ELF-1 (cell line): Measurements from ENCODE around the gene FAT2.
"Not testable (repeated sequence)": the region's sequence is repeated elsewhere in the genome, so short reads cannot be mapped to it uniquely, and the experiment has no call there.

Experiments
- DNase-seq: peaks from one replicate; pipeline ENCODE4 v3.0.0-alpha.2; 2016; ENCODE audit warnings: low read depth, low spot score

FAT2 gene

DNA sequence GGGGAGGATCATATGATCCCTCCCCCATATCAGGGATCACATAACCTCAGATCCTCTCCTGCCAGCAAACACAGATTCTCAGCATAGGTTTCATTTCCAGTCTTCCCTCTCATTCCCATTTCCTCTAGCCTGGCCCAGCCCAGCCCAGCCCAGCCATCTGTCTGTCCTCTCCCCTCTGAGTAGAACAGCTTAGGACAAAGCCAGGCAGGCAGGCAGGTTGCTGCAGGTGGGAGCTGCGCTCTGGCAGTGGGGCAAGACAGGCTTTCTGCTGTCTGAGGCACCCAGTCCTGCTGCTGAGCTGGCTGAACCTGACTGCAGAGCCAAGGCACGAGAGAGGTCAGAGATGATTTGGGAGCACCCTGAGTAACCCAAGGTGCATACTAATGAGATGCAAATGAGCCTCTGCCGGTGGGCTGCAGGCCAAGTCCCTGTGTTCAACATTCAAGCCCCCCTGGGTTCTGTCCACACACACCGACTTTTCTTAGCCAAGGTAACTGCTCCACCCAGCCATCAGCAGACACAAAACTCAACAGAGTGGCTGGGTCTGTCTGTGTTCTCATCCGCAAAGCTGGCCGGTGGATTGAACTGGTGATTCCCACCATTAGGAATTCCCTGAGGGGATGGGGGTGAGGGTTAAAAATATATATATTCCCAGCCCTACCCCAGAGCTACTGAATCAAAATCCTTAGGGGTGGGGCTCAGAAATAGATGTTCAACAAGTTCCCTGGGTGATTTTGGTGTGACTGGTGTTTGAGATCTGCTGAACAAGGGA, 9.1 kb downstream of the FAT2 start:
- DNase-seq = peak; percentile 51

DNA sequence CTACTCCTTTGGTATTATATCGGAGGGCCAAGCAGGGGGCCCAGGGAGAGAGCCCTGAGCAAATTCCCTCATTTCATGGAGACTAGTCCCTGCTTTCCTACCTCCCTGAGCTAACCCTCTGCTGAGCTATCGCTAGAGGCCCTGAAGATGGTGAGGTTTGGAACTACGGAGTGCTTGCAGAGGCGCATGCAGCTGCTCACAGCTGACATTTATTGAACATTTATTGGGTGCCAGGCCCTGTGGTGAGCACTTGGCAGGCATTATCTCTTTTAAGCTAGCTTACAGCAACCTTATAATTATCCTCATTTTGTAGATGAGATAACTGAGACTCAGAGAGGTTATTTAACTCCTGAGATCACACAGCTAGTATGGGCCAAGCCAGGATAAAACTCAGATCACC, 9.8 kb downstream of the FAT2 start:
- no peak for DNase-seq

DNA sequence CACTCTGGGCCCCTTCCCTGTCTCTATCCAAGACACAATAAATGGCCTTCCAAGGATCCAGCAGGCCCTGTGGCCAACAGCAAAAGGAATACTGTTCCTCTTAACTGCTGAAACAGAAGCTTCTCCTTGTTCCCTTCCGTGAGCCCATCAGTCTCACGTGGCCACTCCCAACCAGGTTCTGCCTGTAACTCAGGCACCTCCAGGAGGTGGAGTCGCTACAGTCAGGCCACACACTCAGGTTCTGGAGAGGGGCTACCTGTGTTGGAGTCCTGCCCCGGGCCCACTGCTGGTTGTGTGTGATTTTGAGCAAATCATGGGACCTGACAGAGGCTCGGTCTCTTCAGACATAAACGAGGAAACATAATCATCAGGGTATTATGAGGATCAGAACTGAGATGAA, 10.3 kb downstream of the FAT2 start:
- DNase-seq = no peak

DNA sequence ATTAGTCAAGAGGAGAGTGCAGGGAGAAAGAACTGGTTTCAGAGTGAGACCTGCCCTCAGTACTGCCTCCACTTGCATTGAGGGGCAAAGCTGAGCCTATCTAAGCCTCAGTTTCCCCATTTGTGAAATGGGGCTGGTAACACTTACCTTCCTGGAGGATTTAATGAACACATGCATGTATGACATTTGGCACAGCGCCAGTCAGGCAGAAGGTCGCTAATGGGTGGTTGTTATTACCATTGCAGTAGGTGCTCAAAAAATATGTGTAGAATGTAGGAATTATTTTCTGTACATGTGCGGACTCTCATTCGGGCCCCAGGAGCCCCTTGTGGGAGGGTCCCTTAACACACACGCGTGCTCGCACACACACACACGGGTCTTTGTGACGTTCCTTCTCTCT, 10.9 kb downstream of the FAT2 start:
- no peak for DNase-seq

DNA sequence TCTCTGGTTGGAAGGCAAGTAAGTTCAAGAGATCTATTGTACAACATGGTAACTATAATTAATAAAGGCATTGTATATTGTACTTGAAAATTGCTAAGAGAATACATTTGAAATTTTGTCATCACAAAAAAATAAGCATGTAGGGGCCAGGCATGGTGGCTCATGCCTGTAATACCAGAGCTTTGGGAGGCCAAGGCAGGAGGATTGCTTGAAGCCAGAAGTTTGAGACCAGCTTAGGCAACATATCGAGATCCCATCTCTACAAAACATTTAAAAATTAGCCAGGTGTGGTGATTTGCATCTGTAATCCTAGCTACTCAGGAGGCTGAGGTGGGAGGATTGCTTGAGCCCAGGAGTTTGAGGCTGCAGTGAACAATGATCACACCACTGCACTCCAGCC, 12.0 kb downstream of the FAT2 start:
- DNase-seq = not testable (repeated sequence)

DNA sequence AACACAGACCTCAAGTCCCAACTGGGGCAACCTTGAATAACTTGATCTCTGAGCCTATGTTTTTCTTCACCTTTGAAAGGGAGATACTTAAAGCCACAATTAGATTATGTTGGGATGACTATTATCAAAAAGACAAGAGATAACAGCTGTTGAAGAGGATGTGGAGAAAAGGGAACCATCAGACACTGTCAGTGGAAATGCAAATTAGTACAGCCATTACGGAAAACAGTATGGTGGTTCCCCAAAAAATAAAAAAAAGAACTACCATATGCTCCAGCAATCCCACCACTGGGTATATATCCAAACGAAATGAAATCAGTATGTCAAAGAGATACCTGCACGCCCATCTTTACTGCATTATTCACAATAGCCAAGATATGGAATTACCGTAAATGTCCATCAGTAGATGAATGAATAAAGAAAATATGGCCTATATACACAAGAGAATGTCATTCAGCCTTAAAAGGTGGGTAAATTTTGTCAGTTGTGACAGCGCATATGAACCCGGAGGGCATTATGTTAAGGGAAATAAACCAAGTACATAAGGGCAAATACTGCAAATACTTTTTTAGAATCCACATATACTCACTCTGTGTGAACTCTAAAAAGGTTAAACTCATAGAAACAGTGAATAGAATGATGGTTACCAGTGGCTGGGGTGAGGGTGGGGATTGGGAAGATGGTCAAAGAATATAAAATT, 12.7 kb downstream of the FAT2 start:
- DNase-seq = no peak

DNA sequence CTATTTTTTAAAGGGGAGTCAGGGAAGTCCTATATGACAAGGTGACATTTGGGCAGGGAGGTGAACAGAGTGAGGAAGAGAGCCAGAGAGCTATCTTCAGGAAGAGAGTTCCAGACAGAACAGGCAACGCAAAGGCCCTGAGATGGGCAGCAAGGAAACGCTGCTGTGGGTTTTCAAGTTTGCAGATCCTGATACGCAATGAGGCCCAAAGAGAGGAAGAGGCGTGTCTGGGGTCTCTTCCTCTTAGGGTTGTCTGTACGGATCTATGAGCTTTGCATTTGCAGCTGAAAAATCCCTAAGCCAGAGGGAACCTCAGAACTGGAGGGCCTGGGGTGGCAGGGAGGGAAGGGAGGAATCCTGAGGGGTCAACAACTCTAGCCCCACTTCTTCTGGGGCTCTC, 13.6 kb downstream of the FAT2 start:
- DNase-seq = no peak

DNA sequence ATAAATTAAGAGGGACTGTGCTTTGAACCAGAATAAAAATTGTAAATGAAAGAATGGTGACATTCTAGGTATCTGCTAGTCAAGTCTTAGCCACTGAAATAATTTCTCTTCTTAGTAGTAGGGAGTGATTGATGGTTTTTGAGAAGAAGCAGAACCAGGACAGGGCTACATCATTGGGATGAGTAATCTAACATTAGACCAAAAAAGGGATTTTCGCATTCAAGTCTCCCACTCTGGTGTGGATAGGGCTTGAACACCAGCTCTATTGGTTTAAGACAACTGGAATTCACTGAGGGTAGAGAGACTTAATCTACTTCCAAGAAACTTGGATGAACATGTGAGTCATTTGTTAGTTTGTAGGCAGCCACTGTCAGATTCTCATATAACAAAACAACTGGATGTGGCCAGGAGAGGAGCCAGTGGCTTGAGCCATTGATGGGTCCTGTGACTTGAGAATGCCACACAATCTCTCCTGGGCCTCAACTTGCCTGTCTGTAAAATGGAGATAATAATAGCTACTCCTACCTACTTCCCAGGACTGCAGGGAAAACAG, 16.6 kb downstream of the FAT2 start:
- no peak for DNase-seq

DNA sequence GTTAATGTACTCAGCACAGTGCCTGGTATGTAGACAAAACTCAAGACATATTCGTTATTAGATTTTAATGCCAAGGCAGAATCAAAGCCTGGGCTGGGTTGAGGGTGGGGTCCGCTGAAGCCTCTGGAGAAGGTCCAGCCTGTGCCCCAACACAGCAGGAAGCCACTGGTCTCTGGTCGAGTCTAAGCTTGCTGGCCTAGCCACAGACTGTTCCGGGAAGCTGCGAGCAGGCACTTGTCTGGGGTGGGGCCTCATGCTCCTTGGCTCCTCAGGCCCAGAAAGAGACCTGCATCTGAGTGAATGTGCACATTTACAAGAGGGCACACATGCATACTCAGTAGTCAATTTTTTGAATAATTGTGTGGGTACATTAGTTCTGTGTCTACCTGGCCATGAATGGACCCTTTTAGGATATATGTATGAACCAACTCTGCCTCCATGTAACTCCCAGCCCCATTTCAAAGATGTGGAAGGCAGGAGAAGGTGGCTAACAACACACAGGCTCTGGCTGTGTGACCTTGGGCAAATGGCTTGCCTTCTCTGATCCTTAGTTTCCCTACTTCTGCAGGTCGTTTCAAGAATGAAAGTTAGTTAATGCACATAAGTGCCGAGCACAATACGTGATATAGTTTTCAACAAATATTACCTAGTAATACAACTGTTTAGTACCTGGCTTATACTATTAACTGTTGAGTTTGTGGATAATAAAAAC, 18.3 kb downstream of the FAT2 start:
- DNase-seq = no peak

DNA sequence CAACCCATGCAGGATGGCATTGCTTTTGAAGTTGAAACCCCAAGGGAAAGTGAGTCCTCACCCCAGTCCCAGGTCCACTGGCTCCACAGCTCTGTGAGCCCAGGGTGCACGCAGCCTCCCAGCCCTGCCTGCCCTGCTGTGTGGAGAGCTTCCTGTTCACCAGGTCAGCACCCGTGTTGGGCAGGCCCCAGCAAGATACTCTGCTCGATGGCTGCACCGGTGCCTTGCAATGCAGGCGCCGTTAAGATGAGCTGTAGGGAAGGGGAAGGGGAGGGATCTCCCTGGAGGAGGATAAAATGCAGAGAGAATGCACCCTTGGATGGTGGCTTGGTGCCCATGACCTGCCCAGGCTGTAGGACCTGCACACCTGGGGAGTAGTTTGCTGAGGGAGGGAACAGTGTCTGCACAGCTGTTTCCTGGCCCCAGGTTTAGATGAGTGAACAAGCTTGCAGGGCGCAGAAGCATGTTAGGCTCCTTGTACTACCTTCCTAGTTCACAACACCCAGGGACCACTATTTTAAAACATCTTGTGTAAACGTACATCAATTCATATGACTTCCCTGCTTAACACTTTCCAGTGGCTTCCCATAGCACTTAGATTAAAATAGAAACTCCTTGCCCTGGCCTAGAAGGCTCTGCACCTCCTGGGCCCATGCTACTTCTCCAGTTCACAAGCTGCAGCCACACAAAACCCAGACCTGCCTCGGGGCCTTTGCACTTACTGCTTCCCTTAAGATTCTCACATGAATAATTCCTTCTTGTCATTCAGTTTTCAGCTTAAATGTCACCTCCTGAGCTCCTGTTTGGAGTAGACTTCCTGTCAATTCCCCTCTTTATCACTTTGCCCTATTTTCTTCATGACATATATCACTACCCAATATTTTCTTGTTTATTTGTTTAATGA, 19.6 kb downstream of the FAT2 start:
- DNase-seq = peak; percentile 18

DNA sequence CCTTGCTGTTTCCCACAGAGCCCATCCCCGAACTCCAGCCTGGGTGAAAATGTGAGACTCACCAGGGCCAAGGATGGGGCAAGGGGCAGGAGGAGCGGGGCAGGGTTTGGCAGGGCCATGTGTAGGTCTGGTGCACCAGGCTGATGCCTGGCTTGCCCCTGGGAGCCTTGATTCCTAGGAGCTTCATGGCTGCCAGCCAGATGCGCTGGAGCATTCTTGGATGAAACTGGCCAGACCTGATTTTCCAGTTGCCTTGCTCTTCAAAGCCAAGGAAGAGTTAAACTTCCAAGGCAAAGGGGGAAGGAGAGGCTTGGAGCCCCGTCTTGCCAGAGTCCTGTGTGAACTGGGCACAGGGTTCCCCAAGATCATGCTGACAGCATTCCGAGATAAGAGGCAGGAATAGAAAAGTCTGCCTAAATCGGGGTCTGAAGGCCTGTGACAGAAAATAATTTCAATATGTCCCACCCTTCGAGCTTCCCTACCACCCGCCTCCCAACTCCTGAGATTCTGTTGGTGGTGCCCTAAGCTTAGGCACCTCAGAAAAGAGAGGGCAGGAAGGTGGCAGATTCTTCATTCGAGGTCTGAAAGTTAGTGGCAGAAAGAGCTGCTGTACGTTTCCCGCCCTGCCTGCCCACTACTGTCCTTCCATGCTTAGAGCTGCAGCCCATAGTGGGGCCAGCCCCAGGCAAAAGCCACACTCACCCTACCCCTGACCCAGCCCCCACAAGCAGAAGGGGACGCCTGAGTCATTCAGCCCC, 20.4 kb downstream of the FAT2 start:
- DNase-seq = peak; percentile 81

DNA sequence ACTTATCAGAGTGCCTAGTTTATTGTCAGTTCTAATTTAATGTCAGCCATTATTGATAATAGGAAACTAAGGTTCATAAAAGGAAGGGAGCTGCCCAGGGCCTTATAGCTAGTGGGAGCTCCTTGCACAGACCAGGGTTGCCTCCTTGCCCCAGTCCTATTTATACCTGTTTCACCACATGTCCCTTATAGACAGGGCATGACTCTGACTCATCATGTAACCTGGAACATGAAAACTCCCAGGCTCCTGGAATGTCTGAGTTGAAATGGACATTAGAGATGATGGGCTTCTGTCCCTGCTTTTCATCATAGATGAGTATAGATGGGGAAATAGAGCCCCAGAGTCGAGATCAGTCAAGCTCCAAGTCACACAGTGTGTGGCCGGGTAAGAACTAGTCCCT, 21.1 kb downstream of the FAT2 start:
- no peak for DNase-seq

DNA sequence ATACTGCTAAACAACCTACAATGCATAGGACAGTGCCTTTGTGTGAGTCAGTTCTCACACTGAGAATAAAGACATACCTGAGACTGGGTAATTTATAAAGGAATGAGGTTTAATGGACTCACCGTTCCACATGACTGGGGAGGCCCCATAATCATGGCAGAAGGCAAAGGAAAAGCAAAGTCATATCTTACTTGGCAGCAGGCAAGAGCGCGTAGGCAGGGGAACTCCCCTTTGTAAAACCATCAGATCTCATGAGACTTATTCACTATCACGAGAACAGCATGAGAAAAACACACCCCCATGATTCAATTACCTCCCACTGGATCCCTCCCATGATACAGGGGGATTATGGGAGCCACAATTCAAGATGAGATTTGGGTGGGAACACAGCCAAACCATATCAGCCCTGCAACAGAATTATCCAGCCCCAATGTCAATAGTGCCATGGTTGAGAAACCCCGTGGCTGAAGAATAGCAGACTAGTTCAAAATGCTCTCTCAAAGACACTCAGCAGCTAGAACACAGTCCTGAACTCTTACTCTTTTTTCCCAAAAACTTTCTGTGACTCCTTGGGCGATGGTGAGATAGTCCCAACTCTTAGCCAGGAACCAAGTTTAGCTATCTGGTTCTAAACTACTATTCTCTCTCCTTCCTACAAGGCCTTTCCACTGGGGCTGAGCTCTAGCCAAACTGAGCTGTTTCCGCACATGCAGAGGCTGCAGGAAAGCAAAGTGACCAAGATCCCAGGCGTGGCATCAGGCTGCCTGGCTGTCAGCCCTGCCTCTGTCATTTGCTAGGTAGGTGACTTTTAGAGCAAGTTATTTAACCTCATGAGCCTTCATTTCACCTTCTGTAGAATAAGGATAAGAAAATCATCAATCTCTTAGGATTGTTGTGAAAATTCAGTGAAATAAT, 21.7 kb downstream of the FAT2 start:
- no peak for DNase-seq

DNA sequence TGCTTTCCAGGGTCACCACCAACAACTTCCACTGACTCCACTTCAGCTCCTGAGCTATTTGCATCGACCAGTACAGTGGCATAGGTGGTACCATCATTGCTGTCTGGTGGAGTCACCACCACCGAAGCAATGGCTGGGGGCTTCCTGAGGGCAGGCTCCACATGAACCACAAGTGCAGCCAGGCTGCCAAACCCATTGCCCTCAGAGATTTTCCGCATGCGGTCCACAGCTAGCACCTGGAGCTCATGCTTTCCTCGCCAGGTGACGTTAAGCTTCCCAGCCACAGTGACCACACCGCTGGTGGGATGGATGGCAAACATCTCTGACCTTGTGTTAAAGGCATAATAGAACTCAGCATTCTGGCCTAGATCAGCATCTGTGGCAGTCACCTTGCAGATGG, 23.1 kb downstream of the FAT2 start:
- DNase-seq = no peak

DNA sequence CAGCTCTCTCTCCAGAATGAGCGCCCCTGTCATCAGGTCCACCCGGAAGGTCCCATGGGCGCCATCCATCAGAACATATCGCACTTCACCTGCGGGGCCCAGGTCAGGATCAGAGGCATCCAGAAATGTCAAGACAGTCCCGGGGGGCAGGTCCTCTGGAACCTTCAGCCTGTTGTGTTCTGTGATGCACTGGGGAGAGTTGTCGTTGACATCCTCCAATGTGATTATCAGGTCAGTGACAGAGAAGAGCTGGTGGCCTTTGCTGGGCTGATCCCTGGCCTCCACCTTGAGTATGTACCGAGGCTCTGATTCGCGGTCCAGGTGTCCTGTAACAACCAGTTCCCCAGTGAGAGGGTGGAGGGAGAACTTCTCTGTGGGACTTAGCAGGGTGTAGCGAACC, 25.2 kb downstream of the FAT2 start:
- no peak for DNase-seq

DNA sequence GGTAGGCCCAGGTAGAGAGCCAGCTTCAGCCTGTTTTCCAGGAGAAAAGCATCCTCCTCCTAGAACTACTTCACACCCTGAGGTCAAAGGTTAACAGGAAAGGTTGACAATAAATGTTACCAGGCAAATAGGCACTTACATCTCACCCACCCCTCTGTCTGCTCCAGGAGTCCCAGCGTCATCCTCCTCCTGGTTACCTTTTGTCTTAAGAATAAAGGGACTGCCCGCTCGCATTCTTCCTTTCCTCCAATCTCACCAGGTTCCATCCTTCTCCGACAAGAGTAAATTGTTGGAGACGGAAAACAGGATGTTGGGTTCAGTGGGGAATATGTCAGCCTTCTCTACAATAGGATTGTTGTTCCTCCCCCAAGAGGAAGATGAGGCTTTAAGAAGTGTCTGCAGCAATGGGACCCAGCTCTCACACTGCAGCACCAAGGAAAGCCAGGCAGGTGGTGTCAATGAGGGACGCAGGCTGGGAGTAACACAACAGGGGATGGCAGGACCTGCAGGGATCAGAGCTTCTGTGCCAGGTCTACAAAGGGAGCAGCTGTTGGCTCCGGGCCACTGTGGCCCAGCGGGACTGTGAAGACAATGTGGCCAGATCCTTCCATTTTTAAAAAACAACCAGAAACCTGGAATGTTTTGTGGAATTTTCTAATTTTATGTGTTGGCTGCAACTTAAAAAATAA, 29.0 kb downstream of the FAT2 start:
- DNase-seq = peak; percentile 84

DNA sequence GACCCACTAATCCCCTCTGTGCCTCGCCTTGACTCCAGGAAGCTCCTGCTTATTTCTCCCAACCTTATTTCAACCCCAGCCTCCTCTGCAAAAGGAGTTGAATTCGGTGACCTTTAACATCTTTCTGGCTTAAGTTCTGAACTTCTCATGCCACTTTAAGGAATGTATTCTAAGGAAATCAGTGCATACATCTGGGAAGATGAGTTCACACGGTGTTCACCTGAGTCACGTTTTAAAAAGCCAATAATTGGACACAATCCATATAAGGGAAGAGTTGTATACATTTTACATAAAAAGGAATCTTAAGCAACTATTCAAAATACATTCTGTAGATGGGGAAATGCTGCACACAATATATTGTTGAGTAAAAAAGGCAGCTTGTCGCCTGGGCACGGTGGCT, 33.2 kb downstream of the FAT2 start:
- no peak for DNase-seq

DNA sequence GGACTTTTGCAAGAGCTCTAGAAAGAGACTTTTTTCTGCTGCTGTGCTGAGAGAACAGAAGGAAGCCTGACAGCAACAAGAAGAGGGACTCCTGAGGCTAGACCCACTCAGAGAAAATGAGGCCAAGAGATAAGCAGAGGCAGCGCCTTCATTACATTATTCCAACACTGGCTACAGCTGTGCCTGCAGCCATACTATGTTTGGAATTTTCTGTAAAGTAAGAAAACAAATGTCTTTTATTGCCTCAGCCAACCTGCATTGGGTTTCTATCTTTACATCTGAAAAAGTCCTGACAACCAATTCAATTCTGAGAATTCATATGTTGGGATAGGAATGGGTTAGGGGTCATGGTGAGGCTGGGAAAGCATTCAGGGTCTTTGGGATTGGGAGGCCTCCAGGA, 33.7 kb downstream of the FAT2 start:
- DNase-seq = no peak

DNA sequence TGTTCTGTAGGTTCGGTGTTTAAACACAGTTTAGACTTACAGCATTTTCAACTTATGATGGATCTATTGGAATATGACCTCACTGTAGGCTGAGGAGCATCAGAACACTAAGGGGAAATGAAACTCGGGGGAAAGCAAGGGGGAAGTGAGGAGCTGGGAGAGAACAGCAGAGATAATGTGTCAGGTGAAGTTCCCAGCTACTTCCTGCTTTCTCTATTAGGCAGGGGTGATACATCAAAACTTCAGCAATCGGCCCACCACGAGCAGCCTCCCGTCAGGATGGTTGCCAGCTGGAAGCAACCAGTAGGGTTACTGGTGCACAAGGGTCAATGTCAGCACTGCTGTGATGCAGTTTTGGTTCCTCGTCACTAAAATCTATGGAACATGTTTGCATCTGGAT, 34.3 kb downstream of the FAT2 start:
- no peak for DNase-seq
